LoVo (cell line): ENCODE results near the gene B9D2.

ENCODE experiments used
- DNase-seq: peaks from one replicate; pipeline ENCODE4 v3.0.0-alpha.2; 2016; ENCODE audit warnings: low spot score

B9D2 gene

GRCh38 chr19:41327576-41328156 is 36.3 kb downstream of the B9D2 start:
- DNase-seq, result peak; percentile 50

DNA sequence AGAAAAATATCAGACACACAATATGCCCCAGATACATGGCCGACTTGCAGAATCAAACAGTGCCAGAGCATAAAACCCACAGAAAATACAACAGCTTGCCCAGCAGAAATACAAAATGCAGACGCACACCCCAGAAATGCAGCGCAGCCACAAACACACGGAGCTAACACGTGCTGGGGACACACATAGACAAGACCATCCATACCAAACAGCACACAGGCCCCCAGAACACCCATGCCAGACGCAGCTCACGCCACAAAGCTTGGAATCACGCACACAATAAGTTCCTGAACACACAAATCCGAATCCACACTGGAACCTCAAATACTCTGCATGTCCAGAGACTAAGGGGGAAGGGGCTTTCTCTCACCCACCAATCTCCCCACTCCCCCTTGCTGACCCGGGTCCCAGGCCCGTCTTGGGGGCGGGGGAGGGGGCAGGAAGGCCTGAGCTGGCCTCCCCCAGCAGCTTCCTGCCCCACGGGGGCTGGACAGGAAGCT is 36.8 kb downstream of the B9D2 start:
- DNase-seq, result no peak

DNA sequence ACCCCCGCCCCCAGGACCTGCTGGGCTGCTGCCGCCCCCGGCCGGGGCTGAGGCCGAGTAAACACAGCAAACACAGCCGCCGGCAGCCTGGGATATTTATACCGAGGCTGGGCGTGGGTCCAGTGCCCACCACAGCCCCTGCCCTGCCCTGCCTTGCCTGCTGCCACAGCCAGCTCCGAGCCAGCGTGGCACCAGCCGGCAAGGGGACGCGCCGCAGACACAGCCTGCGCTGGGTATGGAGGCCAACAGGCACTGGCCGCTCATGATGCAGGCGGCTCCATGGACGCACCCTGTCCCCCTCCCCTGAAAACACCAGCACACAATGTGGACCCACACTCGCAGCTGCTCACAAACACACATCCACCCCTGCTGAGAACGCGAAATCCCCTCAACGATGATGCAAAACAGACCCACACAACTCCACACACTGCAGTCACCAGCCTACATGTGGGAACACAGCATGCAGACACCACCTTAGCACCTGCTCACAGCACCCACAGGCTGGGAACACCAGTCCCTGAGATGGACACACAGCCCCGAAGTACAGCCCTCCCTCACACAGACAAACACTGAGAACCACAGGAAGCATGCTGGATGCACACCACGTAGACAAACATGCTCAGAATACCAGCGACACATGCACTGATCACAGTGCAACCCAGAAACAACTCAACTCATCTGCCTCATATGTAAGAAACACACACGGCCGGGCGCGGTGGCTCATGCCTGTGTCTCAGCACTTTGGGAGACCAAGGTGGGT is 37.8 kb downstream of the B9D2 start:
- DNase-seq, result no peak

DNA sequence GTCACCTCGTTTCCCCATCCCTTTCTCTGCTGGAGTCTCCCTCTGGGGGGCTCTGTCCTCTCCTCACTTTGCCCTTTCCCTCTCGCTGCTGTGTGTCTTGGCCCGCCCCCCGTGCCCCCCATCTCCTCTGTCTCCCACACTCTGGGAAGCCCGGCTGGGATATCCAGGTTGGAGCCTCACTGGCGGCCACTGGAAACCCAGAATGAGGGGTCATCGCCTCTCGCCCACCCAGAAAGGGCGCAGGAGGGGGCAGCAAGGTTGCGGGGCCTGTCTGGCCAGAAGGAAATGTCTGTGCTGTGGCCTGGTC is 38.4 kb downstream of the B9D2 start:
- no peak for DNase-seq

- DNase-seq, result no peak
These were observed 38.9 kb downstream of the B9D2 start for GRCh38 chr19:41324921-41325639.

DNA sequence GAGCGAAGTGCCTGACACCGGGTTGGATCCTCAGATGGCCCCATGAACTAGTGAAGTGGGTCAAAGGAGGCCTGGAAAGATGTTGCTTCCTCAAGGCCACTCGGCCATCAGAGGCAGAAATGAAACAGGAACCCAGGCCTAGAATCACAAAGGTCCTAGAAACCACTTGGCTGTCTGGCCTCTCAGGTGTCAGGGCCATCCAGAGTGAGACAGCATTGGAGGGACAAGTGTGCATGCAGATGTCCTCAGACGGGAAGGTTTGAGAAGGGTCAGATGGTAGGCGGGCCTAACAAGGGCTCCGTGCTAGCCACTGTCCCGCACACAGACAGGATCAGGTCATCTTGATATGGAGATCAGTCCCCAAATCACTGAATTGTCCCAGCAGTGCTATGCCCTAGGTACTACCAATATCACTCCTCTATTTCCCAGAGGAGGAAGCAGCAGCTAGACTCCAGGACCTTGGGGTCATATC is 39.7 kb downstream of the B9D2 start:
- no peak for DNase-seq

- no peak for DNase-seq
These were observed 40.4 kb downstream of the B9D2 start for GRCh38 chr19:41323430-41324125.

- no peak for DNase-seq
These were observed 40.9 kb downstream of the B9D2 start for GRCh38 chr19:41323023-41323422.

DNA sequence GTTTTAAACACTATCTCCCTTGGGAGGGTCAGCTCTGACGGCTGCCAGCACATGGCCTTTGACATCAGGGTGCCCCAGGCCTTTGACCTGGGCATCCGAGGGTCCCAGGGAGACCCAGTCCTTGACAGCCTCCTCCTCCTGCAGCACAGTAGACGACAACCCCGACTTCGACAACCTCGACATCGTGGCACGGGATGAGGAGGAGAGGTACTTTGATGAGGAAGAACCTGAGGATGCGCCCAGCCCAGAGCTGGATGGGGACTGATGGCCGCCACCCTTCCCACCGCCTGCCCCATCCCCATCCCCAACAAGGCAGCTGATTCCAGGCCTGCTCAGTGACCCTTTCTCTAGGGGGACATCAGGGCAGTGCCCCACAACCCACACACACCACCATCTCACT is 41.5 kb downstream of the B9D2 start:
- no peak for DNase-seq

DNA sequence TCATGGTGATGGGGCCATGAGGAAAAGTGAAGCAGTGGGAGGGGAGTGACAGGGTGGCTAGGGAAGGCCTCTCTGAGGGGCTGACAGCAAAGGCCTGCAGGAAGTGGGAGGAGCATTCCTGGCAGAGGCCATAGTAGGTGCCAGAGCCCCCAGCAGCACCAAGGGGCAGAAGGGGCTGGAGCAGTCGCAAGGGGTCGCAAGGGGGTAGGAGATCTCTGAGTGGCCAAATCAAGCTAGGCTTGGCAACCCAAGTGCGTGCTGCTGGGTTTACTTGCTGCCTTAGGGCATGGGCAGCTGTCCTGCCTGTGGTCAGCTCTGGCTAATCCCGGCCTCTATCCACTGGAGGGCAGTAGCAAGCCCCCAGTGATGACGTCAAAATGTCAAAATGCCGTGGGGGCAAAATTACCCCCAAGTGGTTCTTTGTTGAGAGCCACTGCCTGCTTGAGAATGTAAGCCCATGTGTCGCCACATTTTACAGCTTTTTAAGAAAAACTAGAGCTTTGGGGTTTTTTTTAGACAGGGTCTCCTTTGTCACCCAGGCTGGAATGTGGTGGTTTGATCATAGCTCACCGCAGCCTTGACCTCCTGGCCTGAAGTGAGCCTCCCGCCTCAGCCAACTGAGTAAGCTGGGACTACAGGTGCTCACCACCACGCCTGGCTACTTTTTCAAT is 42.2 kb downstream of the B9D2 start:
- DNase-seq, result no peak

DNA sequence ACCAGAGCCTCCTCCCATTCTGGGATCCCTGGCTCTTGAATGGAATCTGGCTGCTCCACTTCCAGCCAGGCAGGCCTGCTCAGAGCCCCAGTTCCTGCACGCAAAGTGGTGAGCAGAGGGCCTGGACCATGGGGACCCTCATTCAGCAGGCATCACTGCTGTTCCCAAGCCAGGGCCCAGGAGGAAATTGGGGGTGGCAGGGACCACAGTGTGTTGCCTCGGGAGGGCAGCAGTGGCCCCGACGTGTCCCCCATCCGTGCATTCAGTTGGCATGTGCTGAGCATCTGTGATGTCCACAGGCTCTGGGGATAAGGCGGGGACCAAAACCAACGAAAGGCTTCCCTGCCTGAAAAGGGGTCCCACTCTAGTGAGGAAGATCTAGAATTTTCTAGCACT is 42.7 kb downstream of the B9D2 start:
- no peak for DNase-seq

- DNase-seq, result no peak
These were observed 43.4 kb downstream of the B9D2 start for GRCh38 chr19:41320568-41320967.

DNA sequence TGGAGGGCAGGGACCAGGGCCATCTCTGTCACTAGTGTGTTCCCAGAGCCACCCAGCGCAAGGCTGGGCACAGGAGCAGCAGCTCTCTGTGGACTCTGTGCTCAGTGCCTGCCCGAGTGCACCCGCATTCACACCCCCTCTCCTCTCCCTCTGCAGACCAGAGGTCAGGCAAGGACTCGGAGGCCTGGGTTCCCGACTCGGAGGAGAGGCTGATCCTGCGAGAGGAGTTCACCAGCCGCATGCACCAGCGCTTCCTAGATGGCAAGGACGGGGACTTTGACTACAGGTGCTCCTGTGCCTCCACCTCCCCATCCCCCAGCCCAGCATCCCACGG is 43.8 kb downstream of the B9D2 start:
- no peak for DNase-seq

- DNase-seq, result no peak
These were observed 44.3 kb downstream of the B9D2 start for GRCh38 chr19:41319500-41320184.

DNA sequence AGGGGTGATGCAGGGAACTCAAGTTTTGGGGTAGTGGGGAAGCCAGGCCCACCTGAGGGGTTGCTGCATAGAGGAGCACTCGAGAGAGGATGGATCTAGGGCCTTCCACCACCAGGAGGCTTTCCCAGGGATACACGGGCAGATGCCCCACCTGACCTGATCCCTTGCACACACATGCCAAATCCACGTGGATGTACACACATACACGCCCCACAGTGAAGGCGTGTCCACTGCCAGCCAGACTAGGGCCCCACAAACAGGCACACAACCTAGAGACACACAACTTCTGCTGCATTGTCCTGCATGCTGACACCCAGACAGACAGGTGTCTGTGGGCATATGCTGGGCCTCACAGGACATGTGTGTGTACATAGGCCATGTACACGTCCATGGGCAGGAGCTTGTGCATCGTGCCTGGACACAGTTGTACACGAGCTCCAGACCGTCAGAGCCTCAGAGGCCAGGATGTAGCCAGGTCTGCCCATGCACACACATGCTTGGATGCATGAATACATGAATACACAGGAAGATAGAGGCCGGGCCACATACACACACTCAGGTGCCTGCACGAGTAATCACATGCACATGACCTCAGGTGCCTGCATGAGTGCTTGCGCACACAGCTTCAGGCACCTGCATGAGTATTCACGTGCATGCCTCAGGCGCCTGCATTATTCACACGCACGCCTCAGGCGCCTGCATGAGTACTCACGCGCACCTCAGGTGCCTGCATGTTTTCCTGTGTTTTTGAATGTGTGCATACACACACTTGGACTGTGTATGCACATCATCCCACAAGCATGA is 45.1 kb downstream of the B9D2 start:
- no peak for DNase-seq

DNA sequence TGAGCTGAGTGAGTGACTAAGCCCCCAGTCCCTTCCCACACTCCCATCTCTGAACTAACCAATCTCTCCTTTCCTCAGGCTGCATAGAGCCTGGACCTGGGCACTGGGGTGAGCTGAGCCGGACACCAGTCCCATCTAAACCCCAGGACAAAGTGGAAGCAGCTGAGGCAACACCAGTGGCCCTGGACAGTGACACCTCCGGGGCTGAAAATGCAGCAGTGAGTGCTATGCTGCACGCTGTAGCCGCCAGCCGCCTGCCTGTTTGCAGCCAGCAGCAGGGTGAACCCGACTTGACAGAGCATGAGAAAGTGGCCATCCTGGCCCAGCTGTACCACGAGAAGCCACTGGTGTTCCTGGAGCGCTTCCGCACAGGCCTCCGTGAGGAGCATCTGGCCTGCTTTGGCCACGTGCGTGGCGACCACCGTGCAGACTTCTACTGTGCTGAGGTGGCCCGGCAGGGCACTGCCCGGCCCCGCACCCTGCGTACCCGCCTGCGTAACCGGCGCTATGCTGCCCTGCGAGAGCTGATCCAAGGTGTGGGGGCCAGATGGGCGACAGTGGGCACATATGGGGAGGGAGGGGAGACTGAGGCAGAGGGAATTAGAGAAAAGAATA is 47.5 kb downstream of the B9D2 start:
- no peak for DNase-seq

DNA sequence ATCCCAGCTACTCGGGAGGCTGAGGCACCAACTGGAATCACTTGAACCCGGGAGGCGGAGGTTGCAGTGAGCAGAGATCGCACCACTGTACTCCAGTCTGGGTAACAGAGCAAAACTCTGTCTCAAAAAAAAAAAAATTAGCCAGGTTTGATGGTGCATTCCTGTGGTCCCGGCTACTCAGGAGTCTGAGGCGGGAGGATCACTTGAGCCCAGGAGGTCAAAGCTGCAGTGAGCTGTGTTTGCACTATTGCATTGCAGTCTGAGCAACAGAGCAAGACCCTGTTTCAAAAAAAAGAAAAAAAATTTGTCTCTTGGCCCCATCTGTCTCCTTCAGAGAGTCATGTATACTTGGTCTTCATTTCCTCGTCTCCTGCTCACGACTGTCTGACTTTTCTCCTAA is 52.3 kb downstream of the B9D2 start:
- DNase-seq, result no peak

- DNase-seq, result no peak
These were observed 52.9 kb downstream of the B9D2 start for GRCh38 chr19:41311072-41311471.

DNA sequence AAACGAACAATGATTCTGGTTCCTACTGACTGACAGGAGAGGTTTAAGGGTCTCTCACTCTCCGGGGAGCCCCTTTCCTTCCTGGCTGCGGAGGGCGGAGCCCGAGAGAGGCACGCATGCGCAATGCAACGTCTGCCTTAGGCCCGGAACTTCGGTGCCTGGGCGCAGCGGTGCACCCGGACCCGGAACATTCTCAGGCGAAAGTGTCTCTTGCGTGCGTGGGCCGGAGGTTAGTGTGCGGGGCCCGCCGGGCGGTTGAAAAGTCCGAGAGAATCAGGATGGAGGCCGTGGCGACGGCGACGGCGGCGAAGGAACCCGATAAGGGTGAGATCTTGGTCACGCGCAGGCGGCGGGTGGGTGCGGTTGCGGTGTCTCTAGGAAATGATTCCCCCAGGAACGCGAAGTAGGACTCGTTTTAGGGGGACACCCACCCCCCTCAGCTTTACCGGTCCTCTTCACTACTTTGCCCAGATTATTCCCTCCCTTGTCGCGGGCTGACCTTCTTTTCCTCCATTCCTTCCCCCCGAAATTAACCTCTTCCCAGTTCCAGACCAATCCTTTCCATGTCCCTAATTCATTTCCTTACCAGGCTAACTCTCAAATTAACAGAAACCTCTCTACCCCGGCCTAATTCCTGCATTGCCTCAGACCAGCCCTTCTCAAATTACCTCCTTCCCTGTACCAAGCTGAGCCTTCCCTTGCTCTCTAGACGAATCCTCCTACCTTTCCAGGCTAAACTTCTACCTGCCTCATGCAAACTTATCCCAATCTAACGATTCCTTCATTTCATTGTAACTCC is 53.7 kb downstream of the B9D2 start, which contains the start of gene CCDC97:
Gene CCDC97 (plus strand): TSS at position 140 of the 799 bp plus-strand sequence. CDS start 139 bp downstream, at position 279.
- peak; percentile 89 for DNase-seq
